Sigmoid colon (tissue), 4 donors: ENCODE measurements around the gene MOB3B.

Experiments
- POLR2AphosphoS5 ChIP-seq, 4 donors: sonication (generic); formaldehyde crosslinking; IDR thresholded peaks; one replicate each; pipeline ENCODE4 v1.6.1; 2017; ENCODE audit warnings: antibody characterized with exemption in 4 of 4
- TF ChIP-seq, protein P1 (sequence below), 4 experiments: fragments of 450-650 bp in 3 of 4; fragments of 200-600 bp in 1 of 4; IDR thresholded peaks; one replicate each; pipeline ENCODE4 v1.5.1; 2016 to 2019; ENCODE audit warnings: antibody characterized with exemption in 4 of 4, mild to moderate bottlenecking in 3 of 4, moderate library complexity in 2 of 4

DNA sequence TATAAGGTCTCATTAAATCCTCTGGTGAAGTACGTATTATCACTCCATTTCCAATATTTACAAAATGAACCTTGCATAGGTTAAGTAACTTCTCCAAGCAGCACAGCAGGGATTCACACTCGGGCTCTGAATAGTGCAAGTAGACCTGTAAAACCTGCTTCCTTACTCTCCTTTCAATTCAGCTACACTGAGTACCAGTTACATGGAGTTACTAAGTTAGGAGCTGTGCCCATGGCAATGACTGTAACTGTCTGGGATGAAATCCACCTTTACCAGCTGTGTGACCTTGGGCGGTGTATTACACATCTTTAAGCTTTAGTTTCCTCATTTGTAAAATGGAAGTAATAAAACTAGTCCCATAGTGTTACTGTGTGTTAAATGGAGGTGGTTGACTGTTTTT, 15.9 kb upstream of the MOB3B start:
- TF ChIP-seq POLR2AphosphoS5 (IDR thresholded peaks at IDR 0.05), result no peak
- TF ChIP-seq, protein P1, sequence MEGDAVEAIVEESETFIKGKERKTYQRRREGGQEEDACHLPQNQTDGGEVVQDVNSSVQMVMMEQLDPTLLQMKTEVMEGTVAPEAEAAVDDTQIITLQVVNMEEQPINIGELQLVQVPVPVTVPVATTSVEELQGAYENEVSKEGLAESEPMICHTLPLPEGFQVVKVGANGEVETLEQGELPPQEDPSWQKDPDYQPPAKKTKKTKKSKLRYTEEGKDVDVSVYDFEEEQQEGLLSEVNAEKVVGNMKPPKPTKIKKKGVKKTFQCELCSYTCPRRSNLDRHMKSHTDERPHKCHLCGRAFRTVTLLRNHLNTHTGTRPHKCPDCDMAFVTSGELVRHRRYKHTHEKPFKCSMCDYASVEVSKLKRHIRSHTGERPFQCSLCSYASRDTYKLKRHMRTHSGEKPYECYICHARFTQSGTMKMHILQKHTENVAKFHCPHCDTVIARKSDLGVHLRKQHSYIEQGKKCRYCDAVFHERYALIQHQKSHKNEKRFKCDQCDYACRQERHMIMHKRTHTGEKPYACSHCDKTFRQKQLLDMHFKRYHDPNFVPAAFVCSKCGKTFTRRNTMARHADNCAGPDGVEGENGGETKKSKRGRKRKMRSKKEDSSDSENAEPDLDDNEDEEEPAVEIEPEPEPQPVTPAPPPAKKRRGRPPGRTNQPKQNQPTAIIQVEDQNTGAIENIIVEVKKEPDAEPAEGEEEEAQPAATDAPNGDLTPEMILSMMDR (IDR thresholded peaks at IDR 0.05), result no peak
